ENCODE data around the gene ARL6IP4. TPM values are rescaled to one million over a fixed set of nuclear protein-coding genes. Genes with fewer than 3 reads are reported as not detected.

The ARL6IP4 gene
- total RNA-seq, 2 experiments from 2014 or later, result 140 to 142 TPM

GRCh38 chr12:122942637-122943036 lies 37.8 kb upstream of the ARL6IP4 start:
- Mint-ChIP-seq H3K9me3 (no peaks in the 10 kb centered on the region), H3K4me3 (no peak overlapping the region), H3K4me1 (ENCODE audit: low read depth) (no peaks in the 10 kb centered on the region), H3K36me3 (ENCODE audit: low read depth) (no peaks in the 10 kb centered on the region), H3K27me3 (no peaks in the 10 kb centered on the region), H3K27ac (no peak overlapping the region)
- Histone ChIP-seq H3K27me3 (ENCODE audit: control insufficient read depth in 1 of 2, insufficient read depth in 2 of 2, low read length in 2 of 2) (no peaks in the 10 kb centered on the region), H3K9me3 (ENCODE audit: control insufficient read depth in 1 of 2, insufficient read depth in 1 of 2, low read length in 2 of 2) (no peaks in the 10 kb centered on the region), H3K4me1 (ENCODE audit: insufficient read depth, low read length) (peaks cover 19% of the 10 kb centered on the region), H3K27ac (ENCODE audit: low read depth in 1 of 2, low read length in 2 of 2) (no peak overlapping the region), H3K36me3 (ENCODE audit: insufficient read depth, low read length) (no peaks in the 10 kb centered on the region), H3K4me3 (ENCODE audit: low read length) (no peak overlapping the region)
- ATAC-seq (ENCODE audit: poor library complexity), result no peak
- intact Hi-C loops (cut with DNase I, micrococcal nuclease), result no loop called here
- peak in 1 of 14 experiments; percentile 39 for DNase-seq
- TF ChIP-seq, protein P1, sequence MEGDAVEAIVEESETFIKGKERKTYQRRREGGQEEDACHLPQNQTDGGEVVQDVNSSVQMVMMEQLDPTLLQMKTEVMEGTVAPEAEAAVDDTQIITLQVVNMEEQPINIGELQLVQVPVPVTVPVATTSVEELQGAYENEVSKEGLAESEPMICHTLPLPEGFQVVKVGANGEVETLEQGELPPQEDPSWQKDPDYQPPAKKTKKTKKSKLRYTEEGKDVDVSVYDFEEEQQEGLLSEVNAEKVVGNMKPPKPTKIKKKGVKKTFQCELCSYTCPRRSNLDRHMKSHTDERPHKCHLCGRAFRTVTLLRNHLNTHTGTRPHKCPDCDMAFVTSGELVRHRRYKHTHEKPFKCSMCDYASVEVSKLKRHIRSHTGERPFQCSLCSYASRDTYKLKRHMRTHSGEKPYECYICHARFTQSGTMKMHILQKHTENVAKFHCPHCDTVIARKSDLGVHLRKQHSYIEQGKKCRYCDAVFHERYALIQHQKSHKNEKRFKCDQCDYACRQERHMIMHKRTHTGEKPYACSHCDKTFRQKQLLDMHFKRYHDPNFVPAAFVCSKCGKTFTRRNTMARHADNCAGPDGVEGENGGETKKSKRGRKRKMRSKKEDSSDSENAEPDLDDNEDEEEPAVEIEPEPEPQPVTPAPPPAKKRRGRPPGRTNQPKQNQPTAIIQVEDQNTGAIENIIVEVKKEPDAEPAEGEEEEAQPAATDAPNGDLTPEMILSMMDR (IDR thresholded peaks at IDR 0.05), result no peak
- POLR2A ChIA-PET, result no interaction called here
- CTCF ChIA-PET, result no interaction called here

GRCh38 chr12:122943196-122943595 lies 37.3 kb upstream of the ARL6IP4 start:
- H3K9me3 ChIP-seq (ENCODE audit: control insufficient read depth in 1 of 2, insufficient read depth in 1 of 2, low read length in 2 of 2), result no peaks in the 10 kb centered on the region
- Mint-ChIP-seq H3K9me3 (no peaks in the 10 kb centered on the region), H3K4me3 (no peak overlapping the region), H3K27ac (no peak overlapping the region), H3K36me3 (ENCODE audit: low read depth) (peaks cover under 1% of the 10 kb centered on the region), H3K27me3 (no peaks in the 10 kb centered on the region), H3K4me1 (ENCODE audit: low read depth) (no peaks in the 10 kb centered on the region)
- DNase-seq (no peak), ATAC-seq (ENCODE audit: poor library complexity) (no peak)
- H3K4me1 ChIP-seq (ENCODE audit: insufficient read depth, low read length), result peaks cover 21% of the 10 kb centered on the region
- H3K27ac ChIP-seq (ENCODE audit: low read depth in 1 of 2, low read length in 2 of 2), result no peak overlapping the region
- H3K4me3 ChIP-seq (ENCODE audit: low read length), result no peak overlapping the region
- no peaks in the 10 kb centered on the region for H3K36me3 ChIP-seq (ENCODE audit: insufficient read depth, low read length)
- intact Hi-C loops (cut with DNase I, micrococcal nuclease), result no loop called here
- ChIA-PET CTCF (interaction anchor here (0.5 kb wide), 1 partner anchor 65 kb away, joined by 3 read pairs; no protein-coding TSS in a partner anchor), POLR2A (no interaction called here)
- TF ChIP-seq, protein P1 (IDR thresholded peaks at IDR 0.05), result no peak
- H3K27me3 ChIP-seq (ENCODE audit: control insufficient read depth in 1 of 2, insufficient read depth in 2 of 2, low read length in 2 of 2), result no peaks in the 10 kb centered on the region

DNA sequence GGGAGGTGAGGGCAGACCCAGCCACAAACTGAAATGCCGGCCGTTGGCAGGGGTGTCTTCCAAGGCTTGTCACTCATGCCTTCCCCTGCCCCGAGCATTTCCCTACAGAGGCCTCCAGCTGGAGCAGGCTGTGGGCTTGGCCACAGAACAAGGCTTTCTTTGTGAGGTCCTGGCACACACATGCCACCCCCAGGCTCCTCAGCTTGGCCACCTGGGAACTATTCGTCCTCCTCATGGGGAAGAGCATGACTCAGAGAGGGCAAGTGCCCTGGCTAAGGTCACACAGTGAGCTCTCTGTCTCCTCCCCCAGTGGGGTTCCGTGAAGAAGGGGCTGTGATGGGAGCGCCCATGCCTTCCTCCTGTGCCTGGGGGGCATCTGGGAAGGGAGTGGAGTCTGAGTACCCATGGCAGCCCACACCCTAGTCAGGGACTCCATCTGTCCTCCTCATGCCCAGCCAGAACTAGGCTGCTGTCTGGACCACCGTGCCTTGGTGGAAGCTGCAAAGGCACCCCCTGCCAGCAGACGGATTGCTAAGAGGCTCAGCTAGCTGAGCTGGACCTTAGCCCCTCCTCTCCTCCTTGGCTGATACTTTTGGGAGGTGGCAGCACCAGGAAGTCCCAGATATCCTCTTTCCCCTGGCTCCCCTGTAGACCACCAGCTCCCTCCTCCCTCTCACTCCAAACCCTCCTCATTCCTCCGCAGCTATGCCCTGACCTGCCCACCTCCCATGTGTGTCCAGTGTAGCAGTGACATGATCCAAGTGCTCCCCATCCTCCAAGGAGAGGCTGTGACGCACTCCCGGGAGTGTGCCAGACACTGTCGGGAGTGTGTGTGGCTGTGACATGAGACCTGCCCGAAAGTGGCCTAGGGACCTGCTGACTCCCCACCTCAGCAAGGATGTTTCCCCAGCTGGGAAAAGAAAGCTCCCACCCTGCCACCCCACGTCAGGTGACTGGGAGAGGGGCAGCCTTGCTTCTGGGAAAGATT lies 35.6 kb upstream of the ARL6IP4 start:
- H3K4me1 ChIP-seq (ENCODE audit: insufficient read depth, low read length), result peaks cover 21% of the 10 kb centered on the region
- intact Hi-C loops (cut with DNase I, micrococcal nuclease), result no loop called here
- H3K4me3 Mint-ChIP-seq, result no peak overlapping the region
- ChIA-PET POLR2A (interaction anchor here (0.6 to 1.3 kb wide), 4 partner anchors 44 to 63 kb away, joined by 3 read pairs; no protein-coding TSS in a partner anchor), CTCF (interaction anchor here (1.5 kb wide), 1 partner anchor 9 kb away, joined by 3 read pairs; no protein-coding TSS in a partner anchor)
- no peak overlapping the region for H3K27ac ChIP-seq (ENCODE audit: low read depth in 1 of 2, low read length in 2 of 2)
- H3K27me3 ChIP-seq (ENCODE audit: control insufficient read depth in 1 of 2, insufficient read depth in 2 of 2, low read length in 2 of 2), result no peaks in the 10 kb centered on the region
- H3K27ac Mint-ChIP-seq, result no peak overlapping the region
- peaks cover 9% of the 10 kb centered on the region for H3K36me3 Mint-ChIP-seq (ENCODE audit: low read depth)
- no peak for ATAC-seq (ENCODE audit: poor library complexity)
- H3K27me3 Mint-ChIP-seq, result no peaks in the 10 kb centered on the region
- no peaks in the 10 kb centered on the region for H3K36me3 ChIP-seq (ENCODE audit: insufficient read depth, low read length)
- H3K4me3 ChIP-seq (ENCODE audit: low read length), result no peak overlapping the region
- no peaks in the 10 kb centered on the region for H3K9me3 Mint-ChIP-seq
- no peaks in the 10 kb centered on the region for H3K4me1 Mint-ChIP-seq (ENCODE audit: low read depth)
- TF ChIP-seq, protein P1 (IDR thresholded peaks at IDR 0.05), result no peak
- no peaks in the 10 kb centered on the region for H3K9me3 ChIP-seq (ENCODE audit: control insufficient read depth in 1 of 2, insufficient read depth in 1 of 2, low read length in 2 of 2)
- DNase-seq, result no peak
